ENCODE results near the gene DGLUCY. TPM values are rescaled to one million over a fixed set of nuclear protein-coding genes. Genes with fewer than 3 reads are reported as not detected.

Gene DGLUCY
- total and polyA plus RNA-seq, 4 donors = 42.5 to 72.4 (median 51.1) TPM

DNA sequence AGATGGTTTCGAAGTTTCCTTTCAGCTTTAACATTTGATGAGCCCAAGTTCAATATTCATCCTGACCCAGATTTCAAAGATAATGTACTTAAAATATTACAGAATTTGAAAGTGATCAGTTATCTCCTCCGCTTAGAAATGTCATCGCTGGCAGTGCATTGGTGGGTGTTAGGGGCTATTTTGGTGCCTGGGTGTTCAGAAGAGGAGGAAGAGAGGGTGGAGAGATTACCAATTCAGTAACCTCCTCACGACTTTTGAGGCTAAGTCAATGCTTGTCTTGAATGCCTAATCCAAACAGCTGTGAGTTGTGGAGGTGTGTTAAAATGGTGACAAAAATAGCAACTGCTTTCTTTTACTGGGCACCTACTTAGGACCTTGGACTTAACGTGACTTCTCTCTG lies 13.8 kb upstream of the DGLUCY start:
- WGBS (ENCODE audit: insufficient coverage) = no CpG with 5 or more reads among the region's 5 CpGs
- H3K27ac ChIP-seq (ENCODE audit: low read depth, low read length) = no peak overlapping the region
- H3K27me3 ChIP-seq (ENCODE audit: control insufficient read depth, insufficient read depth, low read length) = no peaks in the 10 kb centered on the region
- peaks cover 4% of the 10 kb centered on the region for H3K4me1 ChIP-seq (ENCODE audit: control insufficient read depth, insufficient read depth, low read length)
- no peak for DNase-seq (ENCODE audit: low read depth in 4 of 6, low spot score in 6 of 6)
- H3K9me3 ChIP-seq (ENCODE audit: control insufficient read depth, insufficient read depth, low read length) = no peaks in the 10 kb centered on the region
- H3K36me3 ChIP-seq (ENCODE audit: control insufficient read depth, insufficient read depth, low read length) = no peaks in the 10 kb centered on the region
- no peak overlapping the region for H3K4me3 ChIP-seq (ENCODE audit: low read depth, low read length)

DNA sequence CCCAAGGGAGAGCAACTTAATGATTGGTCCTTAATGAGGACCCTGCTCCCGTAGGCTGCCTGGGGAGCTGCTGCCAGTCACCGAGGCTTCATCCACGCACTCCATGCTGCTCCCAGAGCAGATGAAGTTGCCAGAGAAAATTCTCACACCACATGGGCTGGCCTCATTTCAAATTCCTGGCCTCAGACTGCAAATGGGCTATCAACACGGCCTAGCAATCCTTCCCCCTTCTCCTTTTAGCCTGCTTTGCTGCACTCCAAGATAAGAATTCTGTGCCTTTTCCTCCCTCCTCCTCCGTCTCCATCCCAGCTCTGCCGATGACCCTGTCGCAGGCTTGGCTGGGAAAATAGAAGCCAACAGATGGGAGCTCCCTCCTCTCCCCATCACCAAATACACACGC lies 10.8 kb upstream of the DGLUCY start:
- Histone ChIP-seq H3K9me3 (ENCODE audit: control insufficient read depth, insufficient read depth, low read length) (no peaks in the 10 kb centered on the region), H3K4me1 (ENCODE audit: control insufficient read depth, insufficient read depth, low read length) (peaks cover 11% of the 10 kb centered on the region), H3K27me3 (ENCODE audit: control insufficient read depth, insufficient read depth, low read length) (no peaks in the 10 kb centered on the region), H3K4me3 (ENCODE audit: low read depth, low read length) (no peak overlapping the region), H3K36me3 (ENCODE audit: control insufficient read depth, insufficient read depth, low read length) (no peaks in the 10 kb centered on the region), H3K27ac (ENCODE audit: low read depth, low read length) (no peak overlapping the region)
- DNase-seq (ENCODE audit: low read depth in 4 of 6, low spot score in 6 of 6) = peak in 1 of 6 donors; percentile 95
- whole genome bisulfite sequencing (ENCODE audit: insufficient coverage) = 67% methylated on average over 8 of the region's 8 CpGs

DNA sequence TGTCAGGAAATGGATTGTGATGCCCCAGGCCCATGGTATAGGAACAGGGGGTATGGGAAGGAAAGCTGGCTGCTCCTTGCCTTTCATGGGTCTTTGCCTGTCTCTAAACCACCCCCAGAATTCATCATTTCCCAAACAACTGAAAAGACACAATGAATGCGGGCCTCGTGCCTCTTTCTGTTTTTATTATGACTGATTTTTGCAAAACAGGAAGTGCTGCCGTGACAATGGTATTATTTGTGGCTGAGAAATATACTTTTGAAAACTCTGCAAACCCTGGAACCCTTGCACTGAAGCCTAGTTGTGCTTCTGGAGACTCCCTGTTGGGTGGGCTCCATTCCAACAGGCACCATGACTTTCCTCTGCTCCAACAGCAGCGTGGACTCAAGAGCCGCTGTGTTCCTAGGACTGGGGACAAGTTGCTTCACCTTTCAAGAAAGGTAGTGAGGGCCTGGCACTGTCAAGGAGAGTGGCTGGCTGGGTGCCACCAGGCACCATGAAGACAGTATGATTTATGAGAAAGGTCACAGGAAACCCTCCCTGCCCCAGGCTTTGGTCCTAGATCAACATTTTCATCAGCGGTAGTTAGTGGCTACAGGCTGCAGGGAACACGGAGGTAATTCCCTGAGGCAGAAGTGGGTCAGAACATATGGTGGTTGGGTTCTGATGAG lies 4.8 kb upstream of the DGLUCY start:
- 86% methylated on average over 1 of the region's 7 CpGs for WGBS (ENCODE audit: insufficient coverage)
- H3K4me1 ChIP-seq (ENCODE audit: control insufficient read depth, insufficient read depth, low read length) = peaks cover 28% of the 10 kb centered on the region
- no peaks in the 10 kb centered on the region for H3K9me3 ChIP-seq (ENCODE audit: control insufficient read depth, insufficient read depth, low read length)
- H3K27me3 ChIP-seq (ENCODE audit: control insufficient read depth, insufficient read depth, low read length) = no peaks in the 10 kb centered on the region
- H3K36me3 ChIP-seq (ENCODE audit: control insufficient read depth, insufficient read depth, low read length) = no peaks in the 10 kb centered on the region
- DNase-seq (ENCODE audit: low read depth in 4 of 6, low spot score in 6 of 6) = no peak
- H3K4me3 ChIP-seq (ENCODE audit: low read depth, low read length) = no peak overlapping the region
- peak overlapping the region; percentile 57 for H3K27ac ChIP-seq (ENCODE audit: low read depth, low read length)

- Histone ChIP-seq H3K27me3 (ENCODE audit: control insufficient read depth, insufficient read depth, low read length) (no peaks in the 10 kb centered on the region), H3K4me3 (ENCODE audit: low read depth, low read length) (no peak overlapping the region), H3K27ac (ENCODE audit: low read depth, low read length) (no peak overlapping the region), H3K36me3 (ENCODE audit: control insufficient read depth, insufficient read depth, low read length) (no peaks in the 10 kb centered on the region), H3K4me1 (ENCODE audit: control insufficient read depth, insufficient read depth, low read length) (peaks cover 47% of the 10 kb centered on the region), H3K9me3 (ENCODE audit: control insufficient read depth, insufficient read depth, low read length) (no peaks in the 10 kb centered on the region)
- no CpG with 5 or more reads among the region's 1 CpG for WGBS (ENCODE audit: insufficient coverage)
- DNase-seq (ENCODE audit: low read depth in 4 of 6, low spot score in 6 of 6) = no peak
These were observed 2.4 kb upstream of the DGLUCY start for GRCh38 chr14:91111443-91111842.

GRCh38 chr14:91112194-91112593 lies 1.7 kb upstream of the DGLUCY start:
- no peak for DNase-seq (ENCODE audit: low read depth in 4 of 6, low spot score in 6 of 6)
- Histone ChIP-seq H3K4me1 (ENCODE audit: control insufficient read depth, insufficient read depth, low read length) (peaks cover 51% of the 10 kb centered on the region), H3K36me3 (ENCODE audit: control insufficient read depth, insufficient read depth, low read length) (no peaks in the 10 kb centered on the region), H3K4me3 (ENCODE audit: low read depth, low read length) (no peak overlapping the region), H3K9me3 (ENCODE audit: control insufficient read depth, insufficient read depth, low read length) (no peaks in the 10 kb centered on the region), H3K27ac (ENCODE audit: low read depth, low read length) (no peak overlapping the region), H3K27me3 (ENCODE audit: control insufficient read depth, insufficient read depth, low read length) (no peaks in the 10 kb centered on the region)
- 100% methylated on average over 1 of the region's 4 CpGs for WGBS (ENCODE audit: insufficient coverage)

- H3K9me3 ChIP-seq (ENCODE audit: control insufficient read depth, insufficient read depth, low read length) = no peaks in the 10 kb centered on the region
- H3K4me3 ChIP-seq (ENCODE audit: low read depth, low read length) = peak overlapping the region; percentile 49
- no peaks in the 10 kb centered on the region for H3K27me3 ChIP-seq (ENCODE audit: control insufficient read depth, insufficient read depth, low read length)
- DNase-seq (ENCODE audit: low read depth in 4 of 6, low spot score in 6 of 6) = peak in 4 of 6 donors; percentile 79 to 96 (median 88)
- no peaks in the 10 kb centered on the region for H3K36me3 ChIP-seq (ENCODE audit: control insufficient read depth, insufficient read depth, low read length)
- WGBS (ENCODE audit: insufficient coverage) = 8% methylated on average over 15 of the region's 18 CpGs
- H3K27ac ChIP-seq (ENCODE audit: low read depth, low read length) = peak overlapping the region; percentile 74
- H3K4me1 ChIP-seq (ENCODE audit: control insufficient read depth, insufficient read depth, low read length) = peaks cover 41% of the 10 kb centered on the region
These were observed 499 bp downstream of the DGLUCY start for GRCh38 chr14:91114079-91115065.

- H3K4me3 ChIP-seq (ENCODE audit: low read depth, low read length) = no peak overlapping the region
- no peaks in the 10 kb centered on the region for H3K27me3 ChIP-seq (ENCODE audit: control insufficient read depth, insufficient read depth, low read length)
- H3K9me3 ChIP-seq (ENCODE audit: control insufficient read depth, insufficient read depth, low read length) = no peaks in the 10 kb centered on the region
- peak overlapping the region; percentile 47 for H3K27ac ChIP-seq (ENCODE audit: low read depth, low read length)
- peaks cover 3% of the 10 kb centered on the region for H3K36me3 ChIP-seq (ENCODE audit: control insufficient read depth, insufficient read depth, low read length)
- H3K4me1 ChIP-seq (ENCODE audit: control insufficient read depth, insufficient read depth, low read length) = peaks cover 41% of the 10 kb centered on the region
- DNase-seq (ENCODE audit: low read depth in 4 of 6, low spot score in 6 of 6) = peak in 2 of 6 donors; percentile 20 to 77
- WGBS (ENCODE audit: insufficient coverage) = 73% methylated on average over 2 of the region's 5 CpGs
These were observed 2.3 kb downstream of the DGLUCY start for GRCh38 chr14:91115986-91116770.

DNA sequence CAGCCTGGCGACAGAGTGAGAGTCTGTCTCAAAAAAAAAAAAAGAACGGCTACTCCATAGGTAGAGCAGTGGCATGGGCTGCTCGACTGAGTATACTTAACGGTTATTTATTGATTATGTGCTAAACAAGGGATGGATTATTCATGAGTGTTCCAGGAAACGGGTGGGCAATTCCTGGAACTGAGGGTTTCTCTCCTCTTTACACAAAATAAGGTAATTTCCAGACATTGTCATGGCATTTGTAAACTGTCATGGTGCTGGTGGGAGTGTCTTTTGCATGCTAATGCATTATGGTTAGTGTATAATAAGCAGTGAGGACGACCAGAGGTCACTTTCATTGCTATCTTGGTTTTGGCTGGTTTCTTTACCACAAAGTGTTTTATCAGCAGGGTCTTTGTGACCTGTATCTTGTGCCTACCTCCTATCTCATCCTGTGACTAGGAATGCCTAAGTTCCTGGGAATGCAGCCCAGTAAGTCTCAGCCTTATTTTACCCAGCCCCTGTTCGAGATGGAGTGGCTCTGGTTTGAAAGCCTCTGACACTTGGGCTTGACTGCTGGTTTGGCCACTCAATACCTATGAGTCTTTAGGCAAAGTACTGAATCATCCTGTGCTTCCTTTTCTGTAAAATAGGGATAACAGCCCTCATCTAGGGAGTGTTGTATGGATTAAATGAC lies 3.2 kb downstream of the DGLUCY start:
- Histone ChIP-seq H3K36me3 (ENCODE audit: control insufficient read depth, insufficient read depth, low read length) (peaks cover 3% of the 10 kb centered on the region), H3K27me3 (ENCODE audit: control insufficient read depth, insufficient read depth, low read length) (no peaks in the 10 kb centered on the region), H3K4me3 (ENCODE audit: low read depth, low read length) (no peak overlapping the region), H3K9me3 (ENCODE audit: control insufficient read depth, insufficient read depth, low read length) (no peaks in the 10 kb centered on the region), H3K27ac (ENCODE audit: low read depth, low read length) (no peak overlapping the region), H3K4me1 (ENCODE audit: control insufficient read depth, insufficient read depth, low read length) (peaks cover 41% of the 10 kb centered on the region)
- WGBS (ENCODE audit: insufficient coverage) = 42% methylated on average over 2 of the region's 7 CpGs
- no peak for DNase-seq (ENCODE audit: low read depth in 4 of 6, low spot score in 6 of 6)

- peaks cover 3% of the 10 kb centered on the region for H3K36me3 ChIP-seq (ENCODE audit: control insufficient read depth, insufficient read depth, low read length)
- H3K9me3 ChIP-seq (ENCODE audit: control insufficient read depth, insufficient read depth, low read length) = no peaks in the 10 kb centered on the region
- no peaks in the 10 kb centered on the region for H3K27me3 ChIP-seq (ENCODE audit: control insufficient read depth, insufficient read depth, low read length)
- WGBS (ENCODE audit: insufficient coverage) = no CpG with 5 or more reads among the region's 5 CpGs
- DNase-seq (ENCODE audit: low read depth in 4 of 6, low spot score in 6 of 6) = no peak
- H3K27ac ChIP-seq (ENCODE audit: low read depth, low read length) = no peak overlapping the region
- H3K4me1 ChIP-seq (ENCODE audit: control insufficient read depth, insufficient read depth, low read length) = peaks cover 34% of the 10 kb centered on the region
- H3K4me3 ChIP-seq (ENCODE audit: low read depth, low read length) = no peak overlapping the region
These were observed 4.1 kb downstream of the DGLUCY start for GRCh38 chr14:91117960-91118359.

All from spinal cord (tissue), 10 donors.